Measurements from ENCODE around the gene SPATA21.

DNA sequence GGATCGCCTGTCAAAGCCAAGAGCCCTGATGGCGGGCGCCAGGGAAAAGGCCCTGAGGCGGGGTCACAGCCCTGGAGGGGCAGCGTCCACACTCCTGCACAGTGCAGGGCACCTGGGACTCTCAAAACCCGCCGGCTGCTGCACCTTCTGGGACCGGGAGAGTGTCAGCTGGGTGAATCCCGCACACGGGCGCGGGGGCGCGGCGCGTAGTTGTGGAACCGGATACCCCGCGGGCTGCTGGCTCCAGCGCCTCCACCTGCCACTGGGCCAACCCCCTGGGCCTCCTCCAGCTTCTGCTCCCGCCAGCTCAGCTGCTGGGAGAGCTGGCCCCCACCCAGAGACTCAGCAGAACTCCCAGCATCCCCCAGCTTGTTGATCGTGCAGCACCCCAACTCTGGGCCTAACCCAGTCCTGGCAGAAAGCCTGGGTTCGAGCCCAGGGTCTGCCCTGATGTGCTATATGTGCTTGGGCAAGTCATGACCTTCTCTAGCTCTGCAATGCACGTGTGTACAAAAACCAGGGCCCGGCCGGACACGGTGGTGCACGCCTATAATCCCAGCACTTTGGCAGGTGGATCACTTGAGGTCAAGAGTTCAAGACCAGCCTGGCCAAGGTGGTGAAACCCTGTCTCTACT lies 37.1 kb upstream of the SPATA21 start:
- TF ChIP-seq POLR2A (IDR thresholded peaks at IDR 0.05; ENCODE audit: low read depth, low read length), result no peak
- TF ChIP-seq POLR2AphosphoS5 (IDR thresholded peaks at IDR 0.05; ENCODE audit: low read depth, low read length), result no peak
